Testis (tissue), 2 donors: Measurements from ENCODE around the gene ZNF488.

ENCODE experiments used
- POLR2A ChIP-seq: fragments of 450-650 bp; IDR thresholded peaks from one replicate; pipeline ENCODE4 v1.6.1; 2017; ENCODE audit warnings: antibody characterized with exemption, mild to moderate bottlenecking, moderate library complexity
- TF ChIP-seq, protein P1 (sequence below), 3 experiments: fragments of 450-650 bp in 2 of 3; fragments of 200-600 bp in 1 of 3; sonication (generic) in 1 of 3; IDR thresholded peaks; one replicate each; pipeline ENCODE4 v1.5.1; 2016 to 2019; ENCODE audit warnings: antibody characterized with exemption in 3 of 3, mild to moderate bottlenecking in 2 of 3, moderate library complexity in 1 of 3

- TF ChIP-seq, protein P1, sequence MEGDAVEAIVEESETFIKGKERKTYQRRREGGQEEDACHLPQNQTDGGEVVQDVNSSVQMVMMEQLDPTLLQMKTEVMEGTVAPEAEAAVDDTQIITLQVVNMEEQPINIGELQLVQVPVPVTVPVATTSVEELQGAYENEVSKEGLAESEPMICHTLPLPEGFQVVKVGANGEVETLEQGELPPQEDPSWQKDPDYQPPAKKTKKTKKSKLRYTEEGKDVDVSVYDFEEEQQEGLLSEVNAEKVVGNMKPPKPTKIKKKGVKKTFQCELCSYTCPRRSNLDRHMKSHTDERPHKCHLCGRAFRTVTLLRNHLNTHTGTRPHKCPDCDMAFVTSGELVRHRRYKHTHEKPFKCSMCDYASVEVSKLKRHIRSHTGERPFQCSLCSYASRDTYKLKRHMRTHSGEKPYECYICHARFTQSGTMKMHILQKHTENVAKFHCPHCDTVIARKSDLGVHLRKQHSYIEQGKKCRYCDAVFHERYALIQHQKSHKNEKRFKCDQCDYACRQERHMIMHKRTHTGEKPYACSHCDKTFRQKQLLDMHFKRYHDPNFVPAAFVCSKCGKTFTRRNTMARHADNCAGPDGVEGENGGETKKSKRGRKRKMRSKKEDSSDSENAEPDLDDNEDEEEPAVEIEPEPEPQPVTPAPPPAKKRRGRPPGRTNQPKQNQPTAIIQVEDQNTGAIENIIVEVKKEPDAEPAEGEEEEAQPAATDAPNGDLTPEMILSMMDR (IDR thresholded peaks at IDR 0.05) = no peak
- no peak for TF ChIP-seq POLR2A
Measured at GRCh38 chr10:47359626-47360418, 24.3 kb downstream of the ZNF488 start.
